ENCODE measurements around the gene UBASH3A. TPM values are rescaled to one million over a fixed set of nuclear protein-coding genes. Genes with fewer than 3 reads are reported as not detected.
A peak's percentile ranks its signal among the peaks of the same experiment; 100 is the strongest.

Gene UBASH3A
- total and polyA plus RNA-seq, 4 donors: 0.10 to 1.4 (median 0.75) TPM; not detected in 1

- H3K4me3 ChIP-seq (ENCODE audit: low read length in 2 of 2): no peak overlapping the region
- ATAC-seq (ENCODE audit: low FRiP score) (no peak), DNase-seq (no peak)
- H3K9me3 ChIP-seq (ENCODE audit: control insufficient read depth, low read length): no peaks in the 10 kb centered on the region
- no peaks in the 10 kb centered on the region for H3K36me3 ChIP-seq (ENCODE audit: control insufficient read depth in 1 of 2, insufficient read depth in 2 of 2, low read length in 1 of 2)
- no peaks in the 10 kb centered on the region for H3K27me3 ChIP-seq (ENCODE audit: control insufficient read depth in 1 of 2, insufficient read depth in 2 of 2, low read length in 1 of 2)
- 80 to 81% methylated on average over 14 of the region's 14 CpGs for WGBS, 2 donors
- H3K27ac ChIP-seq (ENCODE audit: low read depth in 1 of 2, low read length in 2 of 2): no peak overlapping the region
- no peaks in the 10 kb centered on the region for H3K4me1 ChIP-seq (ENCODE audit: control insufficient read depth in 1 of 2, insufficient read depth in 2 of 2, low read length in 2 of 2)
- intact Hi-C loops (cut with DNase I): no loop called here
These were observed 43.5 kb downstream of the UBASH3A start for GRCh38 chr21:42447182-42447581.

- DNase-seq (no peak), ATAC-seq (ENCODE audit: low FRiP score) (no peak)
- Histone ChIP-seq H3K27me3 (ENCODE audit: control insufficient read depth in 1 of 2, insufficient read depth in 2 of 2, low read length in 1 of 2) (no peaks in the 10 kb centered on the region), H3K4me3 (ENCODE audit: low read length in 2 of 2) (no peak overlapping the region), H3K36me3 (ENCODE audit: control insufficient read depth in 1 of 2, insufficient read depth in 2 of 2, low read length in 1 of 2) (no peaks in the 10 kb centered on the region), H3K9me3 (ENCODE audit: control insufficient read depth, low read length) (no peaks in the 10 kb centered on the region), H3K27ac (ENCODE audit: low read depth in 1 of 2, low read length in 2 of 2) (no peak overlapping the region), H3K4me1 (ENCODE audit: control insufficient read depth in 1 of 2, insufficient read depth in 2 of 2, low read length in 2 of 2) (no peaks in the 10 kb centered on the region)
- WGBS, 2 donors: 87 to 88% methylated on average over 10 of the region's 10 CpGs
- intact Hi-C loops (cut with DNase I): no loop called here
These were observed 44.0 kb downstream of the UBASH3A start for GRCh38 chr21:42447732-42448131.

- Histone ChIP-seq H3K27ac (ENCODE audit: low read depth in 1 of 2, low read length in 2 of 2) (no peak overlapping the region), H3K4me1 (ENCODE audit: control insufficient read depth in 1 of 2, insufficient read depth in 2 of 2, low read length in 2 of 2) (no peaks in the 10 kb centered on the region), H3K36me3 (ENCODE audit: control insufficient read depth in 1 of 2, insufficient read depth in 2 of 2, low read length in 1 of 2) (no peaks in the 10 kb centered on the region), H3K9me3 (ENCODE audit: control insufficient read depth, low read length) (no peaks in the 10 kb centered on the region), H3K4me3 (ENCODE audit: low read length in 2 of 2) (no peak overlapping the region), H3K27me3 (ENCODE audit: control insufficient read depth in 1 of 2, insufficient read depth in 2 of 2, low read length in 1 of 2) (no peaks in the 10 kb centered on the region)
- ATAC-seq (ENCODE audit: low FRiP score) (no peak), DNase-seq (no peak)
- intact Hi-C loops (cut with DNase I): no loop called here
- 76 to 84% methylated on average over 3 of the region's 3 CpGs for WGBS, 2 donors
These were observed 45.0 kb downstream of the UBASH3A start for GRCh38 chr21:42448686-42449085.

GRCh38 chr21:42451941-42452340 lies 48.2 kb downstream of the UBASH3A start:
- DNase-seq (no peak), ATAC-seq (ENCODE audit: low FRiP score) (no peak)
- no peaks in the 10 kb centered on the region for H3K4me1 ChIP-seq (ENCODE audit: control insufficient read depth in 1 of 2, insufficient read depth in 2 of 2, low read length in 2 of 2)
- intact Hi-C loops (cut with DNase I): no loop called here
- H3K9me3 ChIP-seq (ENCODE audit: control insufficient read depth, low read length): no peaks in the 10 kb centered on the region
- no peaks in the 10 kb centered on the region for H3K27me3 ChIP-seq (ENCODE audit: control insufficient read depth in 1 of 2, insufficient read depth in 2 of 2, low read length in 1 of 2)
- no peak overlapping the region for H3K27ac ChIP-seq (ENCODE audit: low read depth in 1 of 2, low read length in 2 of 2)
- no peak overlapping the region for H3K4me3 ChIP-seq (ENCODE audit: low read length in 2 of 2)
- 88 to 89% methylated on average over 9 of the region's 9 CpGs for WGBS, 2 donors
- H3K36me3 ChIP-seq (ENCODE audit: control insufficient read depth in 1 of 2, insufficient read depth in 2 of 2, low read length in 1 of 2): no peaks in the 10 kb centered on the region

GRCh38 chr21:42452401-42453223 lies 48.9 kb downstream of the UBASH3A start:
- intact Hi-C loops (cut with DNase I): no loop called here
- WGBS, 2 donors: 83 to 84% methylated on average over 22 of the region's 22 CpGs

GRCh38 chr21:42453224-42453985 lies 49.7 kb downstream of the UBASH3A start:
- Histone ChIP-seq H3K27me3 (ENCODE audit: control insufficient read depth in 1 of 2, insufficient read depth in 2 of 2, low read length in 1 of 2) (no peaks in the 10 kb centered on the region), H3K27ac (ENCODE audit: low read depth in 1 of 2, low read length in 2 of 2) (no peak overlapping the region), H3K4me1 (ENCODE audit: control insufficient read depth in 1 of 2, insufficient read depth in 2 of 2, low read length in 2 of 2) (no peaks in the 10 kb centered on the region), H3K36me3 (ENCODE audit: control insufficient read depth in 1 of 2, insufficient read depth in 2 of 2, low read length in 1 of 2) (no peaks in the 10 kb centered on the region), H3K9me3 (ENCODE audit: control insufficient read depth, low read length) (no peaks in the 10 kb centered on the region), H3K4me3 (ENCODE audit: low read length in 2 of 2) (no peak overlapping the region)
- ATAC-seq (ENCODE audit: low FRiP score) (no peak), DNase-seq (no peak)
- intact Hi-C loops (cut with DNase I): no loop called here
- WGBS, 2 donors: 57 to 58% methylated on average over 18 of the region's 18 CpGs

More at GRCh38 chr21:42452401-42453223, 48.9 kb downstream of the UBASH3A start:
- Histone ChIP-seq H3K9me3 (ENCODE audit: control insufficient read depth, low read length) (no peaks in the 10 kb centered on the region), H3K4me3 (ENCODE audit: low read length in 2 of 2) (no peak overlapping the region), H3K4me1 (ENCODE audit: control insufficient read depth in 1 of 2, insufficient read depth in 2 of 2, low read length in 2 of 2) (no peaks in the 10 kb centered on the region), H3K27ac (ENCODE audit: low read depth in 1 of 2, low read length in 2 of 2) (no peak overlapping the region), H3K27me3 (ENCODE audit: control insufficient read depth in 1 of 2, insufficient read depth in 2 of 2, low read length in 1 of 2) (no peaks in the 10 kb centered on the region), H3K36me3 (ENCODE audit: control insufficient read depth in 1 of 2, insufficient read depth in 2 of 2, low read length in 1 of 2) (no peaks in the 10 kb centered on the region)
- ATAC-seq (ENCODE audit: low FRiP score) (no peak), DNase-seq (peak in 1 of 2 donors; percentile 52)

- ATAC-seq (ENCODE audit: low FRiP score) (no peak), DNase-seq (peak in 1 of 2 donors; percentile 54)
- 71 to 72% methylated on average over 19 of the region's 19 CpGs for WGBS, 2 donors
- Histone ChIP-seq H3K4me1 (ENCODE audit: control insufficient read depth in 1 of 2, insufficient read depth in 2 of 2, low read length in 2 of 2) (no peaks in the 10 kb centered on the region), H3K9me3 (ENCODE audit: control insufficient read depth, low read length) (no peaks in the 10 kb centered on the region), H3K27me3 (ENCODE audit: control insufficient read depth in 1 of 2, insufficient read depth in 2 of 2, low read length in 1 of 2) (no peaks in the 10 kb centered on the region), H3K36me3 (ENCODE audit: control insufficient read depth in 1 of 2, insufficient read depth in 2 of 2, low read length in 1 of 2) (no peaks in the 10 kb centered on the region), H3K27ac (ENCODE audit: low read depth in 1 of 2, low read length in 2 of 2) (no peak overlapping the region), H3K4me3 (ENCODE audit: low read length in 2 of 2) (no peak overlapping the region)
- intact Hi-C loops (cut with DNase I): no loop called here
These were observed 50.4 kb downstream of the UBASH3A start for GRCh38 chr21:42453986-42454570.

- 28 to 42% methylated on average over 9 of the region's 9 CpGs for WGBS, 2 donors
- ATAC-seq (ENCODE audit: low FRiP score) (no peak), DNase-seq (no peak)
- H3K27me3 ChIP-seq (ENCODE audit: control insufficient read depth in 1 of 2, insufficient read depth in 2 of 2, low read length in 1 of 2): no peaks in the 10 kb centered on the region
- no peak overlapping the region for H3K4me3 ChIP-seq (ENCODE audit: low read length in 2 of 2)
- no peaks in the 10 kb centered on the region for H3K9me3 ChIP-seq (ENCODE audit: control insufficient read depth, low read length)
- no peak overlapping the region for H3K27ac ChIP-seq (ENCODE audit: low read depth in 1 of 2, low read length in 2 of 2)
- H3K36me3 ChIP-seq (ENCODE audit: control insufficient read depth in 1 of 2, insufficient read depth in 2 of 2, low read length in 1 of 2): no peaks in the 10 kb centered on the region
- intact Hi-C loops (cut with DNase I): no loop called here
- no peaks in the 10 kb centered on the region for H3K4me1 ChIP-seq (ENCODE audit: control insufficient read depth in 1 of 2, insufficient read depth in 2 of 2, low read length in 2 of 2)
These were observed 51.1 kb downstream of the UBASH3A start for GRCh38 chr21:42454786-42455185.
